Measurements from ENCODE around the gene TDP1. TPM values are rescaled to one million over a fixed set of nuclear protein-coding genes. Genes with fewer than 3 reads are reported as not detected.

The TDP1 gene
- total RNA-seq, 3 donors from 2014 or later: 71.8 to 84.9 (median 72.9) TPM

- DNase-seq (no peak), ATAC-seq (no peak)
- no peaks in the 10 kb centered on the region for H3K4me1 Mint-ChIP-seq (ENCODE audit: low read depth)
- no peaks in the 10 kb centered on the region for H3K9me3 Mint-ChIP-seq
- no peak overlapping the region for H3K4me3 Mint-ChIP-seq
- H3K36me3 Mint-ChIP-seq (ENCODE audit: insufficient read depth): no peaks in the 10 kb centered on the region
- no peaks in the 10 kb centered on the region for H3K27me3 Mint-ChIP-seq (ENCODE audit: low read depth)
Measured at GRCh38 chr14:89922031-89922907, 33.5 kb upstream of the TDP1 start.

DNA sequence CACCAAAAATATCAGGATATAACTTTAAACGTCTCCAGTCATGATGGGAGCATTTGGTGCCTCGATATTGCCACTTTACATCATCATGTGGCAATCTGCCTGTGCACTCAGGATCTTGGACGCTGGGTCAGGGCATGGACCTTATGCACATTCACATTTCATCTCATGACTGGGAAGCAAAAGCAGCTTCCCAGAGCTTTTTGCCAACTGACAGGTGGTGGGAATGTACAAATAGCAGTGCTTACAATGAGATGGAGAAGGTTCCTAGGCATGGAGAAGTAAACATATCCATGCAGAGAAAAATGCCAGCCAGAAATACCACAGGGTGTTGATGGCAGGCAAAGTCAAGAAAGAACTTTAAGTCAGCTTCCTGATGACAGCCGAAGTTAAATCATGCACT is 31.5 kb upstream of the TDP1 start:
- Mint-ChIP-seq H3K4me3 (no peak overlapping the region), H3K36me3 (ENCODE audit: insufficient read depth) (no peaks in the 10 kb centered on the region), H3K4me1 (ENCODE audit: low read depth) (no peaks in the 10 kb centered on the region), H3K9me3 (no peaks in the 10 kb centered on the region), H3K27me3 (ENCODE audit: low read depth) (no peaks in the 10 kb centered on the region)
- no peak for DNase-seq
- ATAC-seq: no peak

- ATAC-seq (no peak), DNase-seq (no peak)
- H3K4me3 Mint-ChIP-seq: no peak overlapping the region
- H3K4me1 Mint-ChIP-seq (ENCODE audit: low read depth): no peaks in the 10 kb centered on the region
- no peaks in the 10 kb centered on the region for H3K9me3 Mint-ChIP-seq
- peaks cover 6% of the 10 kb centered on the region for H3K36me3 Mint-ChIP-seq (ENCODE audit: insufficient read depth)
- H3K27me3 Mint-ChIP-seq (ENCODE audit: low read depth): no peaks in the 10 kb centered on the region
Measured at GRCh38 chr14:89926694-89927093, 29.0 kb upstream of the TDP1 start.

DNA sequence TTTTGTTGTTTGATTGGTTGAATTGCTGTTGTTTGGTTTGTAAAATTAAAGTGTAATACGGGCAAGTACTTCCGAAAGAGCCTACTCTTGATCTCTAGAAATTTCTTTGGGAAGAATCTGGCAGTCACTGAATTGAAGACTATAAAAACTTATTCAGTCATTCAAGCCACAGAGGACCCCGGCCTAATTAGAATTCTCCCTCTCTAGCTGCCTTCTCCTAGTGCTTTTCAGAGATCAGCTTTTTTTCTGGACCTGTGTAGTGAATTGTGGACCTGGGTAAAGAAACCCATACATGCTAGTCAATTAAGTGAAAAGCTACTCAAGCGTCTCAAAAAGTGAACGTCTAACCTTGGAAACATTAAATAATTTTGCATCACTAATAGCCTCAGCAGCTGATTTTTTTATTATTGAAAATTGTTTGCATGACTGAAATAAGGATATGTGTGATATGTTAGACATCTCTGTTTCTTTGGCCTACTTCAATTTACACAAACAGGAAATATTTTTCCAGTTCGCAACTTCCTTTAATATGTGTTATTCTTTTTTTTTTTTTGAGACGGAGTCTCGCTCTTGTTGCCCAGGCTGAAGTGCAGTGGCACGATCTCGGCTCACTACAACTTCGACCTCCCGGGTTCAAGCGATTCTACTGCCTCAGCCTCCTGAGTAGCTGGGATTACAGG is 28.4 kb upstream of the TDP1 start:
- H3K27me3 Mint-ChIP-seq (ENCODE audit: low read depth): no peaks in the 10 kb centered on the region
- DNase-seq (no peak), ATAC-seq (no peak)
- H3K4me3 Mint-ChIP-seq: no peak overlapping the region
- peaks cover 6% of the 10 kb centered on the region for H3K36me3 Mint-ChIP-seq (ENCODE audit: insufficient read depth)
- no peaks in the 10 kb centered on the region for H3K4me1 Mint-ChIP-seq (ENCODE audit: low read depth)
- no peaks in the 10 kb centered on the region for H3K9me3 Mint-ChIP-seq

DNA sequence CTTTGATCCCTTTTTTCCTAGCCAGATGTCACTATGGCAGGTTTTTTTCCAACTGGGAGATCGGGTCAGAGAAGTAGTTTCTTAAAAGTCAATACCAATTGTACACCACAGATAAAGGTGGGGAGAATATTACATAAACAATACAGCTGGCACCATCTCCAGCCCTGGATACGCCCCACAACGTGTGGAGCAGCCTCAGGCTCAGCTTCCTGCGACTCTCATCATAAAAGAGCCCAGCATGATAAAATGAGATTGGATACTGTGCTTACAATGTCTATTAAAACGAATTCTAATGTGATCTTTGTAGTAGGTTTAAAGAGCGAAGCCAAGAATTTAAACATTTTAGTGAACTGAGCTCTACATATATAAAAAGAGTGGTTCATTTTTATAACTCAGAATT is 22.7 kb upstream of the TDP1 start:
- no peak for DNase-seq
- Mint-ChIP-seq H3K36me3 (ENCODE audit: insufficient read depth) (peaks cover 6% of the 10 kb centered on the region), H3K27me3 (ENCODE audit: low read depth) (no peaks in the 10 kb centered on the region), H3K4me1 (ENCODE audit: low read depth) (no peaks in the 10 kb centered on the region), H3K9me3 (no peaks in the 10 kb centered on the region), H3K4me3 (no peak overlapping the region)
- ATAC-seq: no peak

GRCh38 chr14:89936654-89937185 is 19.0 kb upstream of the TDP1 start:
- ATAC-seq: no peak

DNA sequence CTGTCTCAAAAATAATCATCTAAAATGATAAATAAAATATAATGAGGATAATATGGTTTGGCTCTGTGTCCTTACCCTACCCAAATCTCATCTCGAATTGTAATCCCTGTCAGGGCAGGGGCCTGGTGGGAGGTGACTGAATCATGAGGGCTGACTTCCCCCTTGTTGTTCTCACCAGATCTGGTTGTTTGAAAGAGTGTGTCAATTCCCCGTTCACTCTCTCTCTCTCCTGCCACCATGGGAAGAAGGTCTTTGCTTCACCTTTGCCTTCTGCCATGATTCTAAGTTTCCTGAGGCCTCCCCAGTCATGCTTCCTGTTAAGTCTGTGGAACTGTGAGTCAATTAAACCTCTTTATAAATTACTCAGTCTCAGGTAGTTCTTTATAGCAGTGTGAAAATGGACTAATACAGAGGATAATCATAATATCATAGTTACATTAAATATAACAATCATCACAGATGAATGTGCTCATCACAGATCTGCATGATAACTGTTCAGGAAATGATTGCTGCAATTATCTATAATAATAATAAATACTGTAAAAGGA is 13.8 kb upstream of the TDP1 start:
- Mint-ChIP-seq H3K4me1 (ENCODE audit: low read depth) (peaks cover 2% of the 10 kb centered on the region), H3K4me3 (no peak overlapping the region), H3K27me3 (ENCODE audit: low read depth) (no peaks in the 10 kb centered on the region), H3K36me3 (ENCODE audit: insufficient read depth) (no peaks in the 10 kb centered on the region), H3K9me3 (no peaks in the 10 kb centered on the region)
- DNase-seq: no peak
- peak; percentile 41 to 62 for ATAC-seq

More at GRCh38 chr14:89936654-89937185, 19.0 kb upstream of the TDP1 start:
- H3K4me1 Mint-ChIP-seq (ENCODE audit: low read depth): no peaks in the 10 kb centered on the region
- H3K4me3 Mint-ChIP-seq: no peak overlapping the region
- no peaks in the 10 kb centered on the region for H3K9me3 Mint-ChIP-seq
- no peaks in the 10 kb centered on the region for H3K27me3 Mint-ChIP-seq (ENCODE audit: low read depth)
- no peaks in the 10 kb centered on the region for H3K36me3 Mint-ChIP-seq (ENCODE audit: insufficient read depth)
- no peak for DNase-seq

GRCh38 chr14:89947344-89947743 is 8.4 kb upstream of the TDP1 start:
- DNase-seq: no peak
- no peak for ATAC-seq
- H3K4me1 Mint-ChIP-seq (ENCODE audit: low read depth): no peaks in the 10 kb centered on the region
- peaks cover 3% of the 10 kb centered on the region for H3K9me3 Mint-ChIP-seq
- H3K27me3 Mint-ChIP-seq (ENCODE audit: low read depth): no peaks in the 10 kb centered on the region
- peaks cover 11% of the 10 kb centered on the region for H3K36me3 Mint-ChIP-seq (ENCODE audit: insufficient read depth)
- H3K4me3 Mint-ChIP-seq: no peak overlapping the region

- H3K9me3 Mint-ChIP-seq: peaks cover 3% of the 10 kb centered on the region
- no peak overlapping the region for H3K4me3 Mint-ChIP-seq
- ATAC-seq: no peak
- no peak for DNase-seq
- H3K4me1 Mint-ChIP-seq (ENCODE audit: low read depth): peaks cover 19% of the 10 kb centered on the region
- peaks cover 22% of the 10 kb centered on the region for H3K36me3 Mint-ChIP-seq (ENCODE audit: insufficient read depth)
- H3K27me3 Mint-ChIP-seq (ENCODE audit: low read depth): no peaks in the 10 kb centered on the region
Measured at GRCh38 chr14:89952576-89952975, 3.2 kb upstream of the TDP1 start.

DNA sequence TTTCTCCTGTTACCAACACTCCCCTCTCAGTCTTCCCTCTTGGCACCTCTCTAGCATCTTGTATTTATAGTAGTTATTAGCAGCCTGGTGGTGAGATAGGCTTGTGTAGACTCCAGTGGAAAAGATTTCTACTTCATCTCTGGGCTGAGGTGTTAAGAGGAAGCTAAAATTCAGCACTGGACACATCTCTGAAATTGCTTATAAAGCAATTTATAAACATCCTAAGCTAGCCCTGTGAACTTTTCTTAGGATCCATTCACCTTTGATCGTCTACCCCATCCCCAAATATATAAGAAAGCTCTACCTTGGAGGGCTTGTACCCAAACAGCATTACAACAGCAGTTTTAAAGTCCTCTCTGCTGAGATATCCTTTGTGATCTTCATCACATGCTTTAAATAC is 2.1 kb upstream of the TDP1 start:
- ATAC-seq (no peak), DNase-seq (no peak)
- Mint-ChIP-seq H3K27me3 (ENCODE audit: low read depth) (no peaks in the 10 kb centered on the region), H3K36me3 (ENCODE audit: insufficient read depth) (peaks cover 25% of the 10 kb centered on the region), H3K4me3 (peak overlapping the region; percentile 94), H3K4me1 (ENCODE audit: low read depth) (peaks cover 30% of the 10 kb centered on the region), H3K9me3 (peaks cover under 1% of the 10 kb centered on the region)

GRCh38 chr14:89954070-89955021 is 1.4 kb upstream of the TDP1 start, which contains the start of gene EFCAB11:
TSS of gene EFCAB11 (minus strand) at chr14:89954730. CDS start at chr14:89954660, 70 bp downstream.
- Mint-ChIP-seq H3K4me1 (ENCODE audit: low read depth) (peaks cover 36% of the 10 kb centered on the region), H3K9me3 (no peaks in the 10 kb centered on the region), H3K27me3 (ENCODE audit: low read depth) (no peaks in the 10 kb centered on the region), H3K36me3 (ENCODE audit: insufficient read depth) (peaks cover 23% of the 10 kb centered on the region), H3K4me3 (peak within 1 kb of the TSS; percentile 94)
- peak; percentile 79 to 82 for ATAC-seq
- DNase-seq: peak; percentile 89

GRCh38 chr14:89955022-89955744 is 544 bp upstream of the TDP1 start:
- DNase-seq (no peak), ATAC-seq (peak; percentile 1 to 2)
- H3K27me3 Mint-ChIP-seq (ENCODE audit: low read depth): no peaks in the 10 kb centered on the region
- peaks cover 44% of the 10 kb centered on the region for H3K4me1 Mint-ChIP-seq (ENCODE audit: low read depth)
- H3K9me3 Mint-ChIP-seq: no peaks in the 10 kb centered on the region
- peak overlapping the region; percentile 94 for H3K4me3 Mint-ChIP-seq
- H3K36me3 Mint-ChIP-seq (ENCODE audit: insufficient read depth): peaks cover 21% of the 10 kb centered on the region

GRCh38 chr14:89956661-89957009 is 908 bp downstream of the TDP1 start:
- H3K36me3 Mint-ChIP-seq (ENCODE audit: insufficient read depth): peaks cover 18% of the 10 kb centered on the region
- no peak for DNase-seq
- no peaks in the 10 kb centered on the region for H3K27me3 Mint-ChIP-seq (ENCODE audit: low read depth)
- no peaks in the 10 kb centered on the region for H3K9me3 Mint-ChIP-seq
- H3K4me3 Mint-ChIP-seq: peak overlapping the region; percentile 94
- ATAC-seq: no peak
- H3K4me1 Mint-ChIP-seq (ENCODE audit: low read depth): peaks cover 58% of the 10 kb centered on the region
